Measurements from ENCODE around the gene PARK7.

Gene PARK7

GRCh38 chr1:7961216-7962013 is at the start of gene PARK7:
PARK7 (plus strand) TSS chr1:7961711; CDS start chr1:7962786, 1,075 bp downstream.
- peaks cover 23% of the 10 kb centered on the region for H3K4me1 ChIP-seq (ENCODE audit: control insufficient read depth, low read length)
- H3K9me3 ChIP-seq (ENCODE audit: control insufficient read depth, insufficient read depth, low read length), result no peaks in the 10 kb centered on the region
- H3K4me3 ChIP-seq (ENCODE audit: low read length), result peak within 1 kb of the TSS; percentile 94
- no peaks in the 10 kb centered on the region for H4K20me1 ChIP-seq (ENCODE audit: control insufficient read depth, insufficient read depth, low read depth, low read length)
- TF ChIP-seq CTCF (IDR thresholded peaks at IDR 0.05; ENCODE audit: low read depth, low read length, poor library complexity, severe bottlenecking) (peak; percentile 29), EZH2phosphoT487 (IDR thresholded peaks at IDR 0.05; ENCODE audit: borderline replicate concordance, low read length) (no peak)
- no peaks in the 10 kb centered on the region for H3F3A ChIP-seq (ENCODE audit: control insufficient read depth, insufficient read depth)
- peaks cover 62% of the 10 kb centered on the region for H3K79me2 ChIP-seq (ENCODE audit: control insufficient read depth, low read length)
- H3K27me3 ChIP-seq (ENCODE audit: control insufficient read depth, low read length), result no peaks in the 10 kb centered on the region
- H3K9me2 ChIP-seq (replicated peaks; ENCODE audit: control insufficient read depth, low read length), result no peaks in the 10 kb centered on the region
- peaks cover 43% of the 10 kb centered on the region for H3K36me3 ChIP-seq (ENCODE audit: control insufficient read depth, low read length)
- H3K27ac ChIP-seq (ENCODE audit: low read depth, low read length), result peak within 1 kb of the TSS; percentile 68
- H3K4me2 ChIP-seq (ENCODE audit: low read length), result peak within 1 kb of the TSS; percentile 75

- Histone ChIP-seq H3K27ac (ENCODE audit: low read depth, low read length) (no peak overlapping the region), H3K4me1 (ENCODE audit: control insufficient read depth, low read length) (no peaks in the 10 kb centered on the region), H4K20me1 (ENCODE audit: control insufficient read depth, insufficient read depth, low read depth, low read length) (no peaks in the 10 kb centered on the region), H3K4me2 (ENCODE audit: low read length) (no peak overlapping the region), H3K36me3 (ENCODE audit: control insufficient read depth, low read length) (no peaks in the 10 kb centered on the region), H3K79me2 (ENCODE audit: control insufficient read depth, low read length) (no peaks in the 10 kb centered on the region), H3K9me3 (ENCODE audit: control insufficient read depth, insufficient read depth, low read length) (no peaks in the 10 kb centered on the region), H3F3A (ENCODE audit: control insufficient read depth, insufficient read depth) (no peaks in the 10 kb centered on the region), H3K4me3 (ENCODE audit: low read length) (no peak overlapping the region), H3K9me2 (replicated peaks; ENCODE audit: control insufficient read depth, low read length) (no peaks in the 10 kb centered on the region), H3K27me3 (ENCODE audit: control insufficient read depth, low read length) (no peaks in the 10 kb centered on the region)
- no peak for TF ChIP-seq EZH2phosphoT487 (IDR thresholded peaks at IDR 0.05; ENCODE audit: borderline replicate concordance, low read length)
- no peak for TF ChIP-seq CTCF (IDR thresholded peaks at IDR 0.05; ENCODE audit: low read depth, low read length, poor library complexity, severe bottlenecking)
These were observed 49.4 kb upstream of the PARK7 start for GRCh38 chr1:7912145-7912544.

- H3K4me3 ChIP-seq (ENCODE audit: low read length), result no peak overlapping the region
- H3K9me2 ChIP-seq (replicated peaks; ENCODE audit: control insufficient read depth, low read length), result no peaks in the 10 kb centered on the region
- H3K4me1 ChIP-seq (ENCODE audit: control insufficient read depth, low read length), result no peaks in the 10 kb centered on the region
- no peaks in the 10 kb centered on the region for H3F3A ChIP-seq (ENCODE audit: control insufficient read depth, insufficient read depth)
- TF ChIP-seq CTCF (IDR thresholded peaks at IDR 0.05; ENCODE audit: low read depth, low read length, poor library complexity, severe bottlenecking), result no peak
- TF ChIP-seq EZH2phosphoT487 (IDR thresholded peaks at IDR 0.05; ENCODE audit: borderline replicate concordance, low read length), result no peak
- no peak overlapping the region for H3K27ac ChIP-seq (ENCODE audit: low read depth, low read length)
- no peak overlapping the region for H3K4me2 ChIP-seq (ENCODE audit: low read length)
- H3K27me3 ChIP-seq (ENCODE audit: control insufficient read depth, low read length), result no peaks in the 10 kb centered on the region
- no peaks in the 10 kb centered on the region for H3K36me3 ChIP-seq (ENCODE audit: control insufficient read depth, low read length)
- no peaks in the 10 kb centered on the region for H3K79me2 ChIP-seq (ENCODE audit: control insufficient read depth, low read length)
- no peaks in the 10 kb centered on the region for H3K9me3 ChIP-seq (ENCODE audit: control insufficient read depth, insufficient read depth, low read length)
- no peaks in the 10 kb centered on the region for H4K20me1 ChIP-seq (ENCODE audit: control insufficient read depth, insufficient read depth, low read depth, low read length)
These were observed 48.6 kb upstream of the PARK7 start for GRCh38 chr1:7912743-7913557.

Data from DOHH2 (cell line).